Kidney (tissue), 14 donors: ENCODE results near the gene GLT8D1. TPM values are rescaled to one million over a fixed set of nuclear protein-coding genes. Genes with fewer than 3 reads are reported as not detected.

Experiments
- DNase-seq, 5 donors: peaks; one replicate each; pipeline ENCODE4 v3.0.0-alpha.2; 2013 to 2020
- FAIRE-seq: peaks from 2 replicates; lab custom pipeline; 2012; peaks lifted over from hg19 to GRCh38; lab: Jason Lieb, UNC
- H3K27ac ChIP-seq, 2 donors: one replicate each; pipeline ENCODE4 v1.7.0; 2013; ENCODE audit warnings: low read depth in 2 of 2, low read length in 2 of 2, inconsistent platforms in 1 of 2
- H3K27me3 ChIP-seq: one replicate; pipeline ENCODE4 v1.7.1; 2013; ENCODE audit warnings: low read length, inconsistent platforms; ENCODE audit not compliant: control insufficient read depth, insufficient read depth
- H3K36me3 ChIP-seq, 3 donors: one replicate each; pipeline versions ENCODE4 v1.7.0 to v1.7.1; 2013; ENCODE audit warnings: low read length in 3 of 3, control low read depth in 1 of 3, inconsistent platforms in 1 of 3; ENCODE audit not compliant: insufficient read depth in 3 of 3, control insufficient read depth in 2 of 3
- H3K4me1 ChIP-seq, 3 donors: one replicate each; pipeline versions ENCODE4 v1.7.0 to v1.7.1; 2013; ENCODE audit warnings: low read length in 3 of 3, inconsistent platforms in 1 of 3, low read depth in 1 of 3; ENCODE audit not compliant: control insufficient read depth in 2 of 3, insufficient read depth in 2 of 3
- H3K4me3 ChIP-seq, 3 donors: one replicate each; pipeline versions ENCODE4 v1.7.0 to v1.8.1; 2013; ENCODE audit warnings: low read length in 3 of 3, control low read depth in 1 of 3, inconsistent platforms in 1 of 3
- H3K9ac ChIP-seq, 3 donors: one replicate each; pipeline versions ENCODE4 v1.7.0 to v1.7.1; 2013; ENCODE audit warnings: low read length in 3 of 3, control low read depth in 1 of 3, inconsistent platforms in 1 of 3
- H3K9me3 ChIP-seq, 3 donors: one replicate each; pipeline versions ENCODE4 v1.7.0 to v1.7.1; 2013; ENCODE audit warnings: low read length in 3 of 3, control low read depth in 1 of 3, inconsistent platforms in 1 of 3; ENCODE audit not compliant: control insufficient read depth in 2 of 3, insufficient read depth in 1 of 3
- intact Hi-C: fragments of 100-400 bp; cut with DNase I; formaldehyde crosslinking; loops from one replicate; pipeline ENCODE4 v1.11.1; 2022
- polyA plus RNA-seq: library from polyadenylated mRNA; stranded (reverse); fragments of 350-450 nt; fragmentation: Illumina TruSeq; extraction: RNeasy Lipid Tissue Mini Kit (QIAGEN cat#74804); gene quantifications from one replicate; pipeline ENCODE4 v1.2.3, GENCODE V29; 2014; ENCODE audit warnings: low read depth, low replicate concordance; ENCODE audit not compliant: insufficient read depth
- total RNA-seq: library from RNA; stranded (reverse); fragmentation: NEBNext Ultra II Directional; extraction: Animal tissue kit (Norgen Biotek cat#: 25700); gene quantifications from one replicate; pipeline ENCODE4 v1.2.1, GENCODE V29; 2021
- TF ChIP-seq, protein P1 (sequence below): IDR thresholded peaks from 3 replicates; pipeline ENCODE4 v1.5.1; 2012; ENCODE audit warnings: mild to moderate bottlenecking, moderate library complexity, borderline replicate concordance; ENCODE audit not compliant: insufficient read depth; ENCODE audit errors: extremely low read depth
- donor health status: control.
- donor health status: control.
- donor health status: control.
- donor health status: control.
- donor health status: control.
- donor health status: DM: yes; HTN: yes; CAD: no.
- donor health status: Normal renal cell carcinoma (clear cell type).

Gene GLT8D1
- total and polyA plus RNA-seq, 2 donors from 2014 or later: 60.4 to 62.1 TPM

DNA sequence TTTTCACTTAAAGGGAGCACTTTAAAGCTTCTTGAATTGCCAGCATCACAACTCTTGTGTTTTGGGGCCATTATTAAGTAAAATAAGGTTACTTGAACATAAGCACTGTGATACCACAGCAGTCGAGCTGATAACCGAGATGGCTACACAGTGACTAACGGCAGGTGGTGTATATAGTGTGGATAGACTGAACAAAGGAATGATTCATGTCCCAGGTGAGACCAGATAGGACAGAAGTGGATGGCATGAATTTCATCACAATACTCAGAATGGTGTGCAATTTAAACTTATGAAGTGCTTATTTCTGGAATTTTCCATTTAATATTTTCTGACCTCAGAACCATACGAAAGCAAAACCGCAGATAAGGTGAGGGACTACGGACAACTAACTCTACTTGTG, 60.0 kb downstream of the GLT8D1 start:
- intact Hi-C loops: no loop called here
- Histone ChIP-seq H3K36me3 (peaks cover 17 to 44% (median 23%) of the 10 kb centered on the region in 3 donors), H3K4me3 (no peak overlapping the region), H3K27me3 (no peaks in the 10 kb centered on the region), H3K4me1 (no peaks in the 10 kb centered on the region), H3K9me3 (no peaks in the 10 kb centered on the region), H3K9ac (no peak overlapping the region), H3K27ac (no peak overlapping the region)
- TF ChIP-seq, protein P1, sequence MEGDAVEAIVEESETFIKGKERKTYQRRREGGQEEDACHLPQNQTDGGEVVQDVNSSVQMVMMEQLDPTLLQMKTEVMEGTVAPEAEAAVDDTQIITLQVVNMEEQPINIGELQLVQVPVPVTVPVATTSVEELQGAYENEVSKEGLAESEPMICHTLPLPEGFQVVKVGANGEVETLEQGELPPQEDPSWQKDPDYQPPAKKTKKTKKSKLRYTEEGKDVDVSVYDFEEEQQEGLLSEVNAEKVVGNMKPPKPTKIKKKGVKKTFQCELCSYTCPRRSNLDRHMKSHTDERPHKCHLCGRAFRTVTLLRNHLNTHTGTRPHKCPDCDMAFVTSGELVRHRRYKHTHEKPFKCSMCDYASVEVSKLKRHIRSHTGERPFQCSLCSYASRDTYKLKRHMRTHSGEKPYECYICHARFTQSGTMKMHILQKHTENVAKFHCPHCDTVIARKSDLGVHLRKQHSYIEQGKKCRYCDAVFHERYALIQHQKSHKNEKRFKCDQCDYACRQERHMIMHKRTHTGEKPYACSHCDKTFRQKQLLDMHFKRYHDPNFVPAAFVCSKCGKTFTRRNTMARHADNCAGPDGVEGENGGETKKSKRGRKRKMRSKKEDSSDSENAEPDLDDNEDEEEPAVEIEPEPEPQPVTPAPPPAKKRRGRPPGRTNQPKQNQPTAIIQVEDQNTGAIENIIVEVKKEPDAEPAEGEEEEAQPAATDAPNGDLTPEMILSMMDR: no peak
- DNase-seq (no peak), FAIRE-seq (no peak)

Other genes starting within 250 kb of the GLT8D1 start
- 379 TPM for gene STAB1, start 210.5 kb downstream of the GLT8D1 start, total RNA-seq
- gene STAB1, start 210.5 kb downstream of the GLT8D1 start, polyA plus RNA-seq: 98.4 TPM
- gene NT5DC2, start 171.9 kb downstream of the GLT8D1 start, total RNA-seq: 47.3 TPM
- gene NT5DC2, start 171.9 kb downstream of the GLT8D1 start, polyA plus RNA-seq: 75.7 TPM
- 26.8 TPM for gene UQCC5, start 169.2 kb downstream of the GLT8D1 start, total RNA-seq
- 135 TPM for gene UQCC5, start 169.2 kb downstream of the GLT8D1 start, polyA plus RNA-seq
- gene PBRM1, start 19.9 kb downstream of the GLT8D1 start, total RNA-seq: 56.2 TPM
- gene PBRM1, start 19.9 kb downstream of the GLT8D1 start, polyA plus RNA-seq: 4.1 TPM
- gene GNL3, start 19.8 kb downstream of the GLT8D1 start, total RNA-seq: 47.8 TPM
- gene GNL3, start 19.8 kb downstream of the GLT8D1 start, polyA plus RNA-seq: 27.9 TPM
- gene SPCS1, start 315 bp upstream of the GLT8D1 start, total RNA-seq: 124 TPM
- 265 TPM for gene SPCS1, start 315 bp upstream of the GLT8D1 start, polyA plus RNA-seq
- 27.9 TPM for gene NEK4, start 65.1 kb upstream of the GLT8D1 start, total RNA-seq
- gene NEK4, start 65.1 kb upstream of the GLT8D1 start, polyA plus RNA-seq: 5.5 TPM
- gene ITIH1, start 71.8 kb upstream of the GLT8D1 start, total RNA-seq: 0.22 TPM
- not detected for gene ITIH1, start 71.8 kb upstream of the GLT8D1 start, polyA plus RNA-seq
- gene ITIH3, start 89.0 kb upstream of the GLT8D1 start, total RNA-seq: 2.3 TPM
- 2.1 TPM for gene ITIH3, start 89.0 kb upstream of the GLT8D1 start, polyA plus RNA-seq
- gene ITIH4, start 124.9 kb upstream of the GLT8D1 start, total RNA-seq: 15.4 TPM
- gene ITIH4, start 124.9 kb upstream of the GLT8D1 start, polyA plus RNA-seq: 12.9 TPM
- gene MUSTN1, start 129.2 kb upstream of the GLT8D1 start, total RNA-seq: 18.6 TPM
- 47.8 TPM for gene MUSTN1, start 129.2 kb upstream of the GLT8D1 start, polyA plus RNA-seq
- 21.4 TPM for gene STIMATE, start 191.8 kb upstream of the GLT8D1 start, total RNA-seq
- 23.3 TPM for gene STIMATE, start 191.8 kb upstream of the GLT8D1 start, polyA plus RNA-seq